ENCODE measurements around the gene RNLS.

The RNLS gene

DNA sequence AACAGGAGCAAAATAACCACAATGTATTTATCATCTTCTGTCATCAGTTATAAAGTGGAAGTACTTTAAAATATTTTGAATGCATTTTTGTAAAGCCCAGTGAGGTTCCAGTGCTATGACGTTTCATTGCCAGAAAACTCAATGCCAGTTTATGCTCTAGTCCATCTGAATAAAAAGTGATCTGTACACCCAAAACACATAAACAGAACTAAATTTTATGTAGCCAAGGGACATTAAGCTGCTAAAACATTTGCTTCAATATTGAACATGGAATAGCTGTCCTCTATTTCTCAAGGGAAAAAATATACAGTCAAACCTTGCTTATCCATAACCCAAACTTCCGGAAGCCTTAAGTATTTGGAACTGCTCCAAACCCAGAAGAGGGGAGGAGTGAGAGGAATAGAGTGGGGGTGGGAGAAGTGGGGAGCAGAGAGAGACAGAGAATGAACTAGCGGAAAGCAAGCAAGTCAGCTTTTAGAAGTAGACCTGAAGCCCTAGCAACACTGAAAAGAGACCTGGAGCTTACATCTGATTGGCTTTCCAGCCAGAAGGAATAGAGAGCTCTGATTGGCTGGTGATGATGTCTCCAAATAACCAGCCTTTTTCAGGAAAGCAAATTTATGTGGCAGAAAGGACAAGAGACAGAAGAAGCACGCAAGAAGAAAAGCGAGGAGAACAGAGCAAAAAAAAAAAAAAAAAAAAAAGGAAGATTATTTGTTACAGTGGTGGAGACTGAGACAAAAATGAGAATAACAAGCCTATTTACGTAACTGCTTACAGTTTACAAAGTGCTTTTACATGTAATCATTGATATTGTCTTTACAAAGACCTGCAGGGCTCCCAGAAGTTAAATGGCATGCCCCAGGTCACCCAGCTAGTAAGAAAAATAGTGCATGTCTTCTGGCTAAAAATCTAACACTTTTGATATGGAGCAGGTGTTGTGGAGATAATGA is 196.0 kb downstream of the RNLS start:
- no peak for TF ChIP-seq POLR2AphosphoS5 (IDR thresholded peaks at IDR 0.05; ENCODE audit: low read depth, low read length)
- no peak for TF ChIP-seq SIN3A (IDR thresholded peaks at IDR 0.05; ENCODE audit: borderline replicate concordance, insufficient read depth, low read length)
- TF ChIP-seq, protein P1, sequence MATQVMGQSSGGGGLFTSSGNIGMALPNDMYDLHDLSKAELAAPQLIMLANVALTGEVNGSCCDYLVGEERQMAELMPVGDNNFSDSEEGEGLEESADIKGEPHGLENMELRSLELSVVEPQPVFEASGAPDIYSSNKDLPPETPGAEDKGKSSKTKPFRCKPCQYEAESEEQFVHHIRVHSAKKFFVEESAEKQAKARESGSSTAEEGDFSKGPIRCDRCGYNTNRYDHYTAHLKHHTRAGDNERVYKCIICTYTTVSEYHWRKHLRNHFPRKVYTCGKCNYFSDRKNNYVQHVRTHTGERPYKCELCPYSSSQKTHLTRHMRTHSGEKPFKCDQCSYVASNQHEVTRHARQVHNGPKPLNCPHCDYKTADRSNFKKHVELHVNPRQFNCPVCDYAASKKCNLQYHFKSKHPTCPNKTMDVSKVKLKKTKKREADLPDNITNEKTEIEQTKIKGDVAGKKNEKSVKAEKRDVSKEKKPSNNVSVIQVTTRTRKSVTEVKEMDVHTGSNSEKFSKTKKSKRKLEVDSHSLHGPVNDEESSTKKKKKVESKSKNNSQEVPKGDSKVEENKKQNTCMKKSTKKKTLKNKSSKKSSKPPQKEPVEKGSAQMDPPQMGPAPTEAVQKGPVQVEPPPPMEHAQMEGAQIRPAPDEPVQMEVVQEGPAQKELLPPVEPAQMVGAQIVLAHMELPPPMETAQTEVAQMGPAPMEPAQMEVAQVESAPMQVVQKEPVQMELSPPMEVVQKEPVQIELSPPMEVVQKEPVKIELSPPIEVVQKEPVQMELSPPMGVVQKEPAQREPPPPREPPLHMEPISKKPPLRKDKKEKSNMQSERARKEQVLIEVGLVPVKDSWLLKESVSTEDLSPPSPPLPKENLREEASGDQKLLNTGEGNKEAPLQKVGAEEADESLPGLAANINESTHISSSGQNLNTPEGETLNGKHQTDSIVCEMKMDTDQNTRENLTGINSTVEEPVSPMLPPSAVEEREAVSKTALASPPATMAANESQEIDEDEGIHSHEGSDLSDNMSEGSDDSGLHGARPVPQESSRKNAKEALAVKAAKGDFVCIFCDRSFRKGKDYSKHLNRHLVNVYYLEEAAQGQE (IDR thresholded peaks at IDR 0.05; ENCODE audit: insufficient read depth in 1 of 2, low read depth in 2 of 2, low read length in 2 of 2), result no peak
- no peak for TF ChIP-seq TAF1 (IDR thresholded peaks at IDR 0.05; ENCODE audit: borderline replicate concordance, insufficient read depth, low read length)
- no peak for TF ChIP-seq FOXP2 (optimal IDR thresholded peaks at IDR 0.05; ENCODE audit: borderline replicate concordance, extremely low read depth, extremely low read length, insufficient read depth)

DNA sequence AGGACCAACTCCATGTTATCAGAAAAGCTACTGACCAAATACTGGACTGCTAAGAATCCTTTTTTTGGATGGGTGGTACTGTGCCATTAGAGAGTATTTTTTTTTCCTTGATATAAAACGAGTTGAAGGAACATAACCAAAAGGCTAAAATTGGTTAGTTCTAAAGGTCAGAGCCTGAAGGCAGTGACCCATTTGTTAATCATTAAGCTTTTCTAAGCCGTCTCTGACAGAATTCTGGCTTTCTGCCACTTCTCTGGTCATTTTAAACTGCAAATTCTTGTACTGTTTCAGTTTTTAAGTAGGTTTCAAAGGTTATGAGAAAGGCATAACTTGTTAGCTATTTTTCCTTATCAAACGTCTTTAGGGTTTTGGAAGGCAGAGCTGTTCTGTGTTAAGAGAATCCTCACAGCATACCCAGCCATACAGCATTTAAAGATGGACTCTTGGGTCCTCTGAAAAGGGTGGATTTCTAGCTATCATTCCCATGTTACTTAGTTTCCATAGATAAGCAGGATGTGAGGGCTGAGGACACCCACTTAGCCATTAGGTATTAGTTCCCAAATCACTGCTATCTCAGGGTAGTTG is 196.8 kb downstream of the RNLS start:
- TF ChIP-seq TAF1 (IDR thresholded peaks at IDR 0.05; ENCODE audit: borderline replicate concordance, insufficient read depth, low read length), result no peak
- TF ChIP-seq POLR2AphosphoS5 (IDR thresholded peaks at IDR 0.05; ENCODE audit: low read depth, low read length), result no peak
- no peak for TF ChIP-seq SIN3A (IDR thresholded peaks at IDR 0.05; ENCODE audit: borderline replicate concordance, insufficient read depth, low read length)
- TF ChIP-seq, protein P1 (IDR thresholded peaks at IDR 0.05; ENCODE audit: insufficient read depth in 1 of 2, low read depth in 2 of 2, low read length in 2 of 2), result no peak
- no peak for TF ChIP-seq FOXP2 (optimal IDR thresholded peaks at IDR 0.05; ENCODE audit: borderline replicate concordance, extremely low read depth, extremely low read length, insufficient read depth)

DNA sequence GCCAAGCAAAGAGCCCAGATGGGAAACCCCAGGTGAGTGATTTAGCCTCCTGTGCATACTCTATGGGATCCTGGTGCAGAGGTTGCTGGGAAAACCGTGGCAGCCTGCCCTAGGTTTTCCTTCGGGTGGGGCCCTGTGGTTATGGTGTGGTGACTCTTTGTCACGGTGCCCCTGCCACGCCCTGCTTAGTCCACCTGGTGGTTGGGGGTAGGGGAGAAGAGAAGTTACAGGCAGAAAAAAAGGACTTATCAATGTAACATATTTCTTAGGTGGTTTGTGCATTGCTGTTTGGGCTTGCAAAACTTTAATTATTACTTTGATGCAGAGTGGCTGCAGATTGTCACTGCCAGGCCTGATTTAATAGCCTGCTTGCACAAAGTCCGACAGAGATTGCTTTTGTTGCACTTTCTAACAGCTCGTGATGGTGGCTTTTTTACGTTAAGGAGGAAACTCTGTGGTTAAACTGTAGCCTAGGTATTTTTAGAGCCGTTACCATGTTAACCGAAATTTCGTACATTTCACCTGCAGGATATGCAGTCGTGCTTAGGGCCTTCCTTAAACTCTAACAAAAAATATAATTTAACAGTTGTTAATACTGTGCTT is 197.4 kb downstream of the RNLS start:
- TF ChIP-seq, protein P1 (IDR thresholded peaks at IDR 0.05; ENCODE audit: insufficient read depth in 1 of 2, low read depth in 2 of 2, low read length in 2 of 2), result no peak
- no peak for TF ChIP-seq FOXP2 (optimal IDR thresholded peaks at IDR 0.05; ENCODE audit: borderline replicate concordance, extremely low read depth, extremely low read length, insufficient read depth)

DNA sequence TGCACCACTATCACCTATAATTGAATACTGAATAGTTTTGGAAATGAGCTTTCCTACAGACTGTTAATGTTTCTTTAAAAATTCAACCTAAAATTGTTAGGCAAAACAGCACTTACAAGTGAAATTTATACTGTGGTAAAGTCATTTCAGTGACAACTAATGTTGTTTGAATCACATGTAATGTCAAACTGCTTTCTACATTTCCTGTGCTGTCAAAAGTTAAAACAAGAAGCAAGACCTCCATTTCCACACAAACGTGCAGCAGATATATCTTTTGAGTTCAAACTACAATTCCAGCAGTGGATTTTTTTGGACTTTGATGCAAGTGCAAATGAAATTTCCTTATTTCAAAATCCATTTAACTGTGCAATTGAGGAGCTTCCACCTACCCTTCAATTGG is 199.8 kb downstream of the RNLS start:
- no peak for TF ChIP-seq TAF1 (IDR thresholded peaks at IDR 0.05; ENCODE audit: borderline replicate concordance, insufficient read depth, low read length)
- TF ChIP-seq FOXP2 (optimal IDR thresholded peaks at IDR 0.05; ENCODE audit: borderline replicate concordance, extremely low read depth, extremely low read length, insufficient read depth), result no peak
- TF ChIP-seq POLR2AphosphoS5 (IDR thresholded peaks at IDR 0.05; ENCODE audit: low read depth, low read length), result no peak

DNA sequence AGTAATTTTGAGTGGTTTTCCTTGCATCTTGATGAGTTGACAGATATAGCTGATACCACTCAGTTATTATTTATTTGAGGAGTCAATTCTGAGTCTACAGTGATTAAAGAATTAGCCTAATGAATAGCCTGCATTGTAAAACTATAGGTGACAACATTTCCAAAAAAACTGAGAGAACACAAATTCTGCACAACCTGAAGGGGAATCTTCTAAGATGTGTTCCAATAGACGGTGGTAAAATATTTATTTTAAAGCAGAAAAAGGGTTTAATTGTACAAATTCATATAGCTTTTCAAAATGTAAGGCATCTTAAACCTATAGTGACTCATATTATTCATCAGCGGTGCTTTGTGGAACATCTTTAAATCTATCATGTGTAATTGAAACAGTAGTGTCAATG is 200.4 kb downstream of the RNLS start:
- no peak for TF ChIP-seq POLR2AphosphoS5 (IDR thresholded peaks at IDR 0.05; ENCODE audit: low read depth, low read length)
- no peak for TF ChIP-seq TAF1 (IDR thresholded peaks at IDR 0.05; ENCODE audit: borderline replicate concordance, insufficient read depth, low read length)
- no peak for TF ChIP-seq SIN3A (IDR thresholded peaks at IDR 0.05; ENCODE audit: borderline replicate concordance, insufficient read depth, low read length)
- TF ChIP-seq, protein P1 (IDR thresholded peaks at IDR 0.05; ENCODE audit: insufficient read depth in 1 of 2, low read depth in 2 of 2, low read length in 2 of 2), result no peak
- TF ChIP-seq FOXP2 (optimal IDR thresholded peaks at IDR 0.05; ENCODE audit: borderline replicate concordance, extremely low read depth, extremely low read length, insufficient read depth), result no peak

Measured in PFSK-1 (cell line).